Globus pallidus (tissue), 1 donor: ENCODE data around the gene MERTK.
A peak's percentile ranks its signal among the peaks of the same experiment; 100 is the strongest.
"Not testable (repeated sequence)": the region's sequence is repeated elsewhere in the genome, so short reads cannot be mapped to it uniquely, and the experiment has no call there.

ENCODE experiments used
- DNase-seq: peaks from one replicate; pipeline ENCODE4 v3.0.0-alpha.2; 2015; ENCODE audit warnings: low spot score

MERTK gene

DNA sequence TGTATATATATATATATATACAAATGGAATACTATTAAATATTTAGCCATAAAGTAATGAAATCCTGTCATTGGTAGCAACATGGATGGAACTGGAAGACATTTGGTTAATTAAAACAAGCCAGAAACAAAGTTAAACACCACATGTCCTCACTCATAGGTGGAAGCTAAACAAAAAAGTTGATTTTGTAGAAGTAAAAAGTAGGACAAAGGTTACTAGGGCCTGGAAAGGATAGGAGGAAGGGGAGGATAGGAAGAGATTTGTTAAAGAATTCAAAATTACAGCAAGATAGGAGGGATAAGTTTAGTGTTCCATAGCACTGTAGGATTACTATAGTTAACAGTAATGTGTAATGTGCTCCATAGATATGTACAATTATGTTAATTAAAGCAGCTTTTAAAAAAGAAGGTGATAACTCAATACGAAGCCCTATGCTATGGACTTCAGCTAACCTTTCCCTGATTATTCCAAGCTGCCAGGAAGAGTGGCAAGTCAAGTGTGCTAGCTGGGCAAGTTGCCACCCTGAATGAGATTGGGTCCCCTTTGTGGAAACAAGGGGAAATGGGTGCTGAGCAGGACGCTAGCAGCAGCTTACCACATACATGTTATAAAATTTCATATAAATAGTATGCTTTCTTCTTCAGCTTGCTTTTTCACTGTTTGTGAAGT is 12.3 kb downstream of the MERTK start:
- no peak for DNase-seq

GRCh38 chr2:111911295-111911977 is 13.0 kb downstream of the MERTK start:
- not testable (repeated sequence) for DNase-seq

GRCh38 chr2:111912547-111912946 is 14.1 kb downstream of the MERTK start:
- DNase-seq: no peak

GRCh38 chr2:111917106-111917505 is 18.7 kb downstream of the MERTK start:
- DNase-seq: no peak

GRCh38 chr2:111918383-111918806 is 20.0 kb downstream of the MERTK start:
- no peak for DNase-seq

- no peak for DNase-seq
Measured at GRCh38 chr2:111919365-111919764, 21.0 kb downstream of the MERTK start.

DNA sequence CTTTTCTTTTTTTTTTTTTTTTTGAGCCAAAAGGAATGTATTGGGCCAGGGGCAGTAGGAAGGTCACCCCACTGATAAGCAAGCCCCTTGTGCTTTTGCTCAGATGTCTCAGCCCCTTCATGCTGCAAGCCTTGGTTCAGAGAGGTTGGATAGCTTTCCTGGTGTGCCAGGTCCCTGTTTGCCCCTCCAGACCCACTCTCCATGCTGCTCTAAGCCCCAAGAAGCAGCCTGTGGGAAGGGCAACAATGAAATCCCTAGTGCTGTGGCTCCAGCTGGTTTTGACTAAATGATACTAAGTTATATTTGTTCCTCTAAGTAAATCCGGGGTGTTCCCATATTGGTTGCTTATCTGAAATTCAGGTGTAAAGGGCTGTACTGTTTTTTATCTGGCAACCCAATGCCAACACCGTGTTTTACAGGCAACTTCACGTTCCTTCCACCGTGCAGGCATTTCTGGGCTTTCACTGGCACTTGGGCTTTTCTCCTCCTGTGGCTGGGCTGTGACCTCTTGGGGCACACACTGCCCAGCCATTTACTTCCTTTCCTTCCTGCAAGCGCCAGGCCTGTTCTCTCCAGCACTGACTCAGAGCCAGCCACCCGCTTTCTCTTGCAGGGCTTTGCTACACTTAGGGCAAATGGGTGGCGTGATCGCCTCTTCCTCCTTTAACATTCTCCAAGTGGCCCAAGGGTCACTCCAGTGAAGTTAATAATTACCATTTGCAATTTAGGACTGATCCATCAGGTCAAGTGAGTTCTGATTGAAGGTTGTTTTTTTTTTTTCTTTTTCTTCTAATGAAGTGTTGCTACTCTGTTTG is 21.6 kb downstream of the MERTK start:
- peak; percentile 72 for DNase-seq

- DNase-seq: no peak
Measured at GRCh38 chr2:111923276-111923804, 24.9 kb downstream of the MERTK start.

DNA sequence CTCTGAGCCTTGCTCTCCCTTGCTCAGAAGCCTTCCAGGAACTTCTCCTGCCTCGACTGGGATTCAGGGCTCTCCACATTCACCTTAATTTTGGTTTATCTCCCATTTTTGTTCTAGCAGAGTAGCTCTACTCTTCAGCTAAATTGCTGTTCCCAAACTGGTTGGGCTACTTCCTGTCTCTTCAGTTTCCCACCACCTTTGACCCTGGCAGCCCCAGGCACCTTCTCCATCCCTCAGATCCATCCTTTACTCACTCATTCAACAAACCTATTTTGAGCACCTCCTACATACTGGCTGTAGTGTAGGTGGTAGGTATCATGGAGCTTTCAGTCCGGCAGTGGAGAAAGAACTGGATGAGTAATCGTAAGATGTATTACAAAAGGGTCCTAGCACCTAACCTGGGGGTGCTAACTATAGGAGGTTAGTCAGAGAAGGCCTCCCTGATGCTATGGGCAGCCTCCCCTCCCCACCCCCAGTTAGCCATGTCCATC is 26.3 kb downstream of the MERTK start:
- DNase-seq: no peak

- no peak for DNase-seq
Measured at GRCh38 chr2:111927723-111928122, 29.3 kb downstream of the MERTK start.

- no peak for DNase-seq
Measured at GRCh38 chr2:111930409-111930808, 32.0 kb downstream of the MERTK start.

GRCh38 chr2:111930875-111931274 is 32.5 kb downstream of the MERTK start:
- DNase-seq: peak; percentile 25

- no peak for DNase-seq
Measured at GRCh38 chr2:111932841-111933291, 34.5 kb downstream of the MERTK start.

GRCh38 chr2:111933900-111934299 is 35.5 kb downstream of the MERTK start:
- not testable (repeated sequence) for DNase-seq

GRCh38 chr2:111936881-111937280 is 38.5 kb downstream of the MERTK start:
- no peak for DNase-seq

GRCh38 chr2:111938392-111938791 is 40.0 kb downstream of the MERTK start:
- no peak for DNase-seq

DNA sequence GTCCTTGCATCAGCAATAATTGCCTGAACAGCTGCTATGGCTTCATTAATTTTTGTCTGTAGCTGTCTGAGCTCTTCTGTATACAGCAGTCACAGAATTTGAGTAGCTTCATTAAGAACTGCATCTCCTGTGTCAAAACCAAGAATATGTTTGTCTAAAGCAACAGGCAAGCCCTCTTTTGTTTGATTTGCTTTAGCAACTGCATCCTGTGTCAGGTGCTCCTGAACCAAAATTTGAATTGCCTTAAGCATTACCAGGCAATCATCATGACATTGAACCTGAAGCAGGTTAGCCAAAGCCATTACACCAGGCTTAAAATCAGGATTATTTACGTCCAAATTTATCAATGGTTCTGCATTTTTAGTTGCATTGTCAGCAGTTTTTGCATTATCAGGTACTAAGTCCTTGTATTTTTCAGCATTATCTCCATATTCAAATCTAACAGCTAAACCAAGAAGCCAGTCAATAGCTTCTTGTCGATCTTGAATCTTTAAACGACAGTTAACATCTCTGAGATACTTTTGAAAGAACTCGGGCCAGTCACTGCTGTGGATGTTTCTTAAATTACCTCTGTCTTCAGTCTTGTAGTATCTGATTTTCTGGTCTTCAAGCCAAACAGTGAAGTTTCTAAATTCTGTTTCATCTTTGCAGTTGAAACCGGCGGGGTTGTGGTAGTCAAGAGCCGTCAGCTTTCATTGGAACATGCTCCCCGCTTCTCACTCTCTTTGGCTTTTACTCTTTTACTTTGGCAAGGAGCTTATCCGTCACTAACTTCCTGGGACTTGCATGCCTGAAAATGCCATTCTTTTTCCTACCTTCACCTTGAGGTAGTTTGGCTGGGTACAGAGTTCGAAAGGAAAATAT is 42.2 kb downstream of the MERTK start:
- DNase-seq: no peak

GRCh38 chr2:111941531-111941930 is 43.1 kb downstream of the MERTK start:
- DNase-seq: no peak

GRCh38 chr2:111944531-111945210 is 46.3 kb downstream of the MERTK start:
- no peak for DNase-seq

DNA sequence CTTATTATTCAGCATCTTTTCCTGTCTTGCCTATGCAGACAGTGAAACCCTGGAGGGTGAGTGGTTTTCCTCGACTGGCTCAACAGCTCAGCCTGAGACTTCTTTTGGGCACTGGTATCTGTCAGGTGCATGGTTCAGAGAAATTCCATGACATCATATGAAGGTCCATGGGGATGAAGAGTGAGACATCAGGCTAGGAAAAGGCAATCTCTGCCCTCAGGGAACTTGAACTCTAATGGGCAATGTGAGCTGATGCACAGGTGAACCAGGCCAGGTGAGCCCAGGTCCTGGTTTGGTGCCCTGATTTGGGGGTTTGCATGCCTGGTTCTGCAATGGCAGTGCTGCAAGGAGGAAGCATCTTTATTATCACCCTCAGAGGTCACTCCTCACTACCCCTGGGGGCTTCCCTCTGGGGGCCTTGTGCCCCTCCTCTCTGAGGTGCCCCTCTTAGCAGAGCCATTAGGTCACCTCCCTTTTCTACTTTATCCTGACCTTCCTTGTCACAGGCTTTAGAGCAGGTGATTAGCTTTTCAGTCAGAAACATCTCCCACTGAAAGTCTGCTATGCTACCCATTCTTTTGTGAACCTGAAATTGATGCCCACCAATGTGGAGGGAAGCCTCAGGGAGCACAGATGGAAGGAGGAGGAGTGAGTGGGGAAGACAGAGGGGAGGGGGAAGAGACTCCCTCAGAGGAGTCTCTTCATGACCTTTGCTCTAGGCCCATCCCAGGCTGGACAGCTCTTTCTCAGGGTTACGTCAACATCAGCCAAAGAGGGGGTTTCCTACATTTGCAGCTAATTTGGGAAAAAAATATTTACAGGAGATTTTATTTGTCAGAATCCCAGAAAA is 47.3 kb downstream of the MERTK start:
- DNase-seq: no peak
